Left ventricle myocardium inferior (tissue), 1 donor: ENCODE data around the gene ZNF581. TPM values are rescaled to one million over a fixed set of nuclear protein-coding genes. Genes with fewer than 3 reads are reported as not detected.

Experiments
- DNase-seq: peaks from one replicate; pipeline ENCODE4 v3.0.0-alpha.2; 2020
- H3K27ac ChIP-seq: fragments of 200-600 bp; replicated peaks from 2 replicates; pipeline ENCODE4 v1.8.0; 2021
- H3K27me3 ChIP-seq: fragments of 200-600 bp; 2 replicates; pipeline ENCODE4 v1.8.0; 2021; ENCODE audit warnings: low read depth
- H3K36me3 ChIP-seq: fragments of 200-600 bp; 2 replicates; pipeline ENCODE4 v1.8.0; 2021
- H3K4me1 ChIP-seq: fragments of 200-600 bp; 2 replicates; pipeline ENCODE4 v1.8.0; 2021
- H3K4me3 ChIP-seq: fragments of 200-600 bp; 2 replicates; pipeline ENCODE4 v1.8.0; 2021; ENCODE audit warnings: mild to moderate bottlenecking, moderate library complexity
- H3K9me3 ChIP-seq: fragments of 200-600 bp; replicated peaks from 2 replicates; pipeline ENCODE4 v1.8.0; 2021
- CTCF ChIP-seq: fragments of 200-600 bp; IDR thresholded peaks from 2 replicates; pipeline ENCODE4 v1.8.0; 2021; ENCODE audit warnings: antibody characterized with exemption, mild to moderate bottlenecking, borderline replicate concordance
- intact Hi-C: fragments of 100-400 bp; cut with micrococcal nuclease; formaldehyde crosslinking; loops from one replicate; pipeline ENCODE4 v1.11.0; 2022
- long read RNA-seq: library from polyadenylated mRNA; unstranded; transcript quantifications from one replicate; pipeline ENCODE4 v2.0.0, GENCODE V29; 2021
- total RNA-seq: library from RNA; stranded (reverse); fragmentation: NEBNext Ultra II Directional; extraction: Animal tissue kit (Norgen Biotek cat#: 25700); gene quantifications from one replicate; pipeline ENCODE4 v1.2.1, GENCODE V29; 2021
- donor health status: DM: no; HTN: yes; CAD: no; lungs with severe emphysema.

Gene ZNF581
- 7.1 TPM for total RNA-seq
- long read RNA-seq, transcript ZNF581-201 (2 exons, 1,298 nt): major isoform, 7 of 7 reads
- long read RNA-seq, partial matches to known transcripts: 0 of 7 reads
- long read RNA-seq, other reads (novel, unspliced or antisense): 0 of 7 reads

- intact Hi-C loops: no loop called here
- H3K4me3 ChIP-seq: peak within 1 kb of the TSS; percentile 93
- H3K9me3 ChIP-seq: no peaks in the 10 kb centered on the region
- H3K36me3 ChIP-seq: peaks cover 10% of the 10 kb centered on the region
- H3K4me1 ChIP-seq: peaks cover 85% of the 10 kb centered on the region
- DNase-seq: peak; percentile 81
- H3K27me3 ChIP-seq: no peaks in the 10 kb centered on the region
- peak within 1 kb of the TSS; percentile 95 for H3K27ac ChIP-seq
- TF ChIP-seq CTCF: no peak
Measured at GRCh38 chr19:55643003-55643886, at the start of gene ZNF581. ZNF581 (plus strand) TSS chr19:55643649; CDS start chr19:55644572, 923 bp downstream.

GRCh38 chr19:55594996-55595545 is 48.4 kb upstream of the ZNF581 start:
- Histone ChIP-seq H3K9me3 (no peaks in the 10 kb centered on the region), H3K27ac (peak overlapping the region; percentile 12), H3K4me3 (no peak overlapping the region), H3K36me3 (peaks cover 47% of the 10 kb centered on the region), H3K27me3 (no peaks in the 10 kb centered on the region), H3K4me1 (peaks cover 11% of the 10 kb centered on the region)
- TF ChIP-seq CTCF: no peak
- DNase-seq: no peak
- intact Hi-C loops: no loop called here

- DNase-seq: no peak
- intact Hi-C loops: no loop called here
- no peak overlapping the region for H3K27ac ChIP-seq
Measured at GRCh38 chr19:55596304-55596703, 47.1 kb upstream of the ZNF581 start.

GRCh38 chr19:55597501-55597921 is 45.9 kb upstream of the ZNF581 start:
- H3K4me3 ChIP-seq: no peak overlapping the region
- H3K36me3 ChIP-seq: peaks cover 38% of the 10 kb centered on the region
- no peak for DNase-seq
- peaks cover 26% of the 10 kb centered on the region for H3K4me1 ChIP-seq
- TF ChIP-seq CTCF: no peak
- intact Hi-C loops: no loop called here
- no peaks in the 10 kb centered on the region for H3K9me3 ChIP-seq
- no peaks in the 10 kb centered on the region for H3K27me3 ChIP-seq
- H3K27ac ChIP-seq: no peak overlapping the region

More at GRCh38 chr19:55596304-55596703, 47.1 kb upstream of the ZNF581 start:
- TF ChIP-seq CTCF: no peak
- no peaks in the 10 kb centered on the region for H3K9me3 ChIP-seq
- no peaks in the 10 kb centered on the region for H3K27me3 ChIP-seq
- H3K4me3 ChIP-seq: no peak overlapping the region
- peaks cover 22% of the 10 kb centered on the region for H3K4me1 ChIP-seq
- H3K36me3 ChIP-seq: peaks cover 47% of the 10 kb centered on the region

GRCh38 chr19:55598034-55598433 is 45.4 kb upstream of the ZNF581 start:
- Histone ChIP-seq H3K4me1 (peaks cover 26% of the 10 kb centered on the region), H3K9me3 (no peaks in the 10 kb centered on the region), H3K36me3 (peaks cover 34% of the 10 kb centered on the region), H3K4me3 (no peak overlapping the region), H3K27me3 (no peaks in the 10 kb centered on the region), H3K27ac (peak overlapping the region; percentile 99)
- DNase-seq: no peak
- TF ChIP-seq CTCF: no peak
- intact Hi-C loops: no loop called here
